Measurements from ENCODE around the gene KCNK7. TPM values are rescaled to one million over a fixed set of nuclear protein-coding genes. Genes with fewer than 3 reads are reported as not detected.

The KCNK7 gene
- total and polyA plus RNA-seq, 2 donors (not counting 3 experiments of a cell fraction or from before 2014, with no cell fraction given): 0.17 to 0.60 TPM

- H3K36me3 ChIP-seq (ENCODE audit: control insufficient read depth in 2 of 2, extremely low read depth in 1 of 2, insufficient read depth in 2 of 2, low read length in 2 of 2): no peaks in the 10 kb centered on the region
- POLR2A ChIA-PET: no interaction called here
Measured at GRCh38 chr11:65583589-65583988, 12.0 kb downstream of the KCNK7 start.

More at GRCh38 chr11:65583589-65583988, 12.0 kb downstream of the KCNK7 start:
- intact Hi-C loops (cut with micrococcal nuclease) (no loop called here), dilution Hi-C loops (cut with MboI; ENCODE audit: extremely low pct_ligation_motif_present, low sequenced_read_pairs) (no loop called here)
- no peak overlapping the region for H2AFZ ChIP-seq (ENCODE audit: low read depth, low read length)
- no peak overlapping the region for H3K27ac ChIP-seq (ENCODE audit: insufficient read depth, low read depth, low read length)
- no peak overlapping the region for H3K9ac ChIP-seq (replicated peaks; ENCODE audit: extremely low read depth, insufficient read depth, low read length)
- H4K20me1 ChIP-seq (replicated peaks; ENCODE audit: control insufficient read depth, extremely low read depth, insufficient read depth, low read length): no peaks in the 10 kb centered on the region
- no TSS peak for BruUV-seq (replicated peaks)
- no peaks in the 10 kb centered on the region for H3K79me2 ChIP-seq (ENCODE audit: control insufficient read depth, insufficient read depth, low read length)
- no peaks in the 10 kb centered on the region for H3K9me3 ChIP-seq (replicated peaks; ENCODE audit: control insufficient read depth, insufficient read depth, low read length)
- DNase-seq (ENCODE audit: low read depth, low spot score) (no peak), FAIRE-seq (no peak)
- H3K27me3 ChIP-seq (ENCODE audit: control insufficient read depth in 2 of 2, insufficient read depth in 2 of 2, low read length in 2 of 2): no peaks in the 10 kb centered on the region
- H3K4me2 ChIP-seq (ENCODE audit: insufficient read depth, low read length): no peak overlapping the region
- no peak overlapping the region for H3K4me3 ChIP-seq (replicated peaks in 1 of 3; ENCODE audit: insufficient read depth in 1 of 3, low read depth in 1 of 3, low read length in 3 of 3)
- no peaks in the 10 kb centered on the region for H3K4me1 ChIP-seq (ENCODE audit: control insufficient read depth, extremely low read depth, insufficient read depth, low read length)
- TF ChIP-seq FOS (IDR thresholded peaks at IDR 0.05; ENCODE audit: borderline replicate concordance, insufficient read depth, low read length) (no peak), EZH2 (IDR thresholded peaks at IDR 0.05; ENCODE audit: borderline replicate concordance, low read depth, low read length, severe bottlenecking) (no peak), MAX (IDR thresholded peaks at IDR 0.05; ENCODE audit: insufficient read depth, insufficient read length) (no peak), GATA2 (IDR thresholded peaks at IDR 0.05; ENCODE audit: insufficient read depth, insufficient read length, low read depth, low read length) (no peak), CTCF (IDR thresholded peaks at IDR 0.05; ENCODE audit: extremely low read depth in 1 of 2, insufficient read depth in 1 of 2, low read depth in 1 of 2, low read length in 2 of 2) (no peak)
- no peaks in the 10 kb centered on the region for H3K9me1 ChIP-seq (replicated peaks; ENCODE audit: control insufficient read depth, extremely low read depth, insufficient read depth, low read length)
- CTCF ChIA-PET: interaction anchor here (0.9 to 2.8 kb wide), 3 partner anchors 8 to 31 kb away, joined by 3 to 18 read pairs (median 3); no protein-coding TSS in a partner anchor

All from endothelial cell of umbilical vein (primary cell).